LNCAP (cell line): Measurements from ENCODE around the gene SPARC.

ENCODE experiments used
- TF ChIP-seq, protein P1 (sequence below): fragments of 450-650 bp; IDR thresholded peaks from 2 replicates; pipeline ENCODE4 v1.5.1; 2017; ENCODE audit warnings: mild to moderate bottlenecking

SPARC gene

DNA sequence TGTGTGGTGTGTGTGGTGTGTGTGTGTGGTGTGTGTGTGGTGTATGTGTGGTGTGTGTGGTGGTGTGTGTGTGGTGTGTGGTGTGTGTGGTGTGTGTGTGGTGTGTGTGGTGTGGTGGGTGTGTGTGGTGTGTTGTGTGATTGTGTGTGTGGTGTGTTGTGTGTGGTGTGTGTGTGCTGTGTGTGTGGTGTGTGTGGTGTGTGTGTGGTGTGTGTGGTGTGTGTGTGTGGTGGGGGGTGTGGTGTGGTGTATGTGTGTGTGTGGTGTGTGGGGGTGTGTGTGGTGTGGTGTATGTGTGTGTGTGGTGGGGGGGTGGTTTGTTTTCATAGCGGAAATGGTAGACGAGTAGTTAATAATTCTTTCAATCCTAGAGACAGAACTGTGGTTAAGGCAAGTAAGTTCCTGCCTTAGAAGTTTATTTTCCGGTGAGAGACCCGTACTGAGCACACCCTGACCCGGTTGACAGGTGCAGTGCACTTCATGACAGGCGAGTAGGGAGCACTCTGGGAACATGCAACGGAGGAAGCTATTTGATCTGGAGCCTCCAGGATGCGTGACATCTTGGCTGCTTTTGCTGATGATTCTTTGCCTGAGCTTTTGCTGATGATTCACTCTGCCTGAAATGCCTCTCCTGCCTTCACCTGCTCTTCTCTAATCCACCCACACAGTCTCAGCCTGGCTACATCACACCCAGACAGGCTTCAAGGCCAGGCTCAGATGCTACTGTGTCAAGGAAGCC, 73.9 kb downstream of the SPARC start:
- TF ChIP-seq, protein P1, sequence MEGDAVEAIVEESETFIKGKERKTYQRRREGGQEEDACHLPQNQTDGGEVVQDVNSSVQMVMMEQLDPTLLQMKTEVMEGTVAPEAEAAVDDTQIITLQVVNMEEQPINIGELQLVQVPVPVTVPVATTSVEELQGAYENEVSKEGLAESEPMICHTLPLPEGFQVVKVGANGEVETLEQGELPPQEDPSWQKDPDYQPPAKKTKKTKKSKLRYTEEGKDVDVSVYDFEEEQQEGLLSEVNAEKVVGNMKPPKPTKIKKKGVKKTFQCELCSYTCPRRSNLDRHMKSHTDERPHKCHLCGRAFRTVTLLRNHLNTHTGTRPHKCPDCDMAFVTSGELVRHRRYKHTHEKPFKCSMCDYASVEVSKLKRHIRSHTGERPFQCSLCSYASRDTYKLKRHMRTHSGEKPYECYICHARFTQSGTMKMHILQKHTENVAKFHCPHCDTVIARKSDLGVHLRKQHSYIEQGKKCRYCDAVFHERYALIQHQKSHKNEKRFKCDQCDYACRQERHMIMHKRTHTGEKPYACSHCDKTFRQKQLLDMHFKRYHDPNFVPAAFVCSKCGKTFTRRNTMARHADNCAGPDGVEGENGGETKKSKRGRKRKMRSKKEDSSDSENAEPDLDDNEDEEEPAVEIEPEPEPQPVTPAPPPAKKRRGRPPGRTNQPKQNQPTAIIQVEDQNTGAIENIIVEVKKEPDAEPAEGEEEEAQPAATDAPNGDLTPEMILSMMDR = no peak

DNA sequence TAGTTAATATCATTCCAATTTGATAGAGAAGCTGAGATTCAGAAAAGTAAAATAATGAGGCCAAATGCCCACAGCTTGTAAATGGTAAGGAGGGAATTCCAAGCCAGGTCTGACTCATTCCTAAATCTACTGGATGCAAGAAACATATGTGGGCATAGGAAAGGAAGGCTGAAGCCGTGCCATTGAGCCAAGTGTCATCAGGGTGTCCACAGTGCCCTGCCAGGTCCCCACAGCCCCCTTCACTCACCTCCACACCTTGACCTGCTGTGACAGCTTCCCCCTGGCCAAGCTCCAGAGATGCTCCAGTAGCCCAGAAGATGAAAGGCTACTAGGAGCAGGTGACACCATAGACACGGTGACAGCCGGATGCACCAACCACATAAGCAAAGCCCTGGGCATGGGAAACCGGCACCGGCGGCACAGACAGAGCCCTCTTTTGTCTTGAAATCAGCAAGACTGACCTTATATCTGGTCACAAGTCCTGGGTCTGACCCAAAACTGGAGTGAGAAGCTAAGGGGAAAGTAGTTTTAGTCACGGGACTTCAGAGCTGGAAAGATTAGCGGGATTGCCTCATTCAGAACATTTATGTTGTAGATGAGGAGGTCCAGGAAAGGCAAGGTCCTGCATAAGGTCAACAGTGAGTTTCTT, 75.5 kb downstream of the SPARC start:
- TF ChIP-seq, protein P1 = no peak
